ENCODE data around the gene POU2AF1.

- no peak for TF ChIP-seq CTCF (conservative IDR thresholded peaks at IDR 0.05 in 1 of 2, IDR thresholded peaks at IDR 0.05 in 1 of 2; ENCODE audit: low read depth in 1 of 2, low read length in 2 of 2)
- no peak for TF ChIP-seq EZH2 (IDR thresholded peaks at IDR 0.05; ENCODE audit: low read length, missing control alignments)
These were observed 21.5 kb upstream of the POU2AF1 start for GRCh38 chr11:111400595-111400994.
